Activated T-cell treated with anti-CD3 and anti-CD28 coated beads for 48 hours (primary cell): ENCODE data around the gene TCF4.

Source experiments
- DNase-seq: peaks from one replicate; pipeline ENCODE4 v3.0.0-alpha.2; 2020; ENCODE audit warnings: low read depth

TCF4 gene

DNA sequence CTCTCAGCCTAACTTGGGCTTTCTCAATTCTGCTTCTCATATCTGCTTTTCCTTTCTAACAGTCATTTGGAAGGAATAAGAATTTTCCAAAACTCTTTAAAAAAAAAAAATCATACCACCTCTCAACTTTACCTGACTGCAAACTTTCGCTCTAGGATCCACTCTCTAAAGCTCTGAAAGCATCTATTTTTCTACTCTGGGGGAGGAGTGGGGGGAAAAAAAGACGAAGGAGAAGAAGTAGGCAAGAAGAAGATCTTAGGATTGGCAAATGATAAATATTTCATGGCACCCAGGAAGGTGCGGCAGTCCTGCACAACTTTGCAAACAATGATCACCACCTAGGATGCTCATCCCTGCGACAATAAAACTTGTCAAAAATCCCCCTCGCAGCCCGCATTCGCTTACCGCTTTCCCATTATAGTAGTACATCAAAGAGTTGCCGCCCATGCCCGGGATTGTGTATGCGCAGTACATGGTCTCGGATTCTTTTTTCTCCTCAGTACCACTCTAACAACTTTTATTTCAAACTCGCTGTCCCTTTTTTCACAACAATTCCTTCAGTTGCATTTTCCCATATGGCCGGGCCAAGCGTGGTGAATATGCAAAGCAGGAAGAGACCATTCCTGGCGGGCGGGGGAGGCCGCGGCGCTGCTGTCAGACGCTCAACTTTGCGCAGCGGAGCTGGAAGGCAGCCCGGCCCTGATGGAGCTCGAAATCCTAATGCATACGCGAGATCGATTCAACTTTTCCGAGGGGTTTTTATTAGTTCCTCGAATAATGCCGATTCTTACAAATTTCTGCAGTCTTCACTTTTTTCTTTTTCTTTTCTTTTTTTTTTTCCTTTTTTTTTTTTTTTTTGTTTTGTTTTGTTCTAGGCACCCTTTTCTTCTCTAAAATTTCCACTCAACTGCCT lies 266.5 kb downstream of the TCF4 start:
- peak; percentile 36 for DNase-seq

DNA sequence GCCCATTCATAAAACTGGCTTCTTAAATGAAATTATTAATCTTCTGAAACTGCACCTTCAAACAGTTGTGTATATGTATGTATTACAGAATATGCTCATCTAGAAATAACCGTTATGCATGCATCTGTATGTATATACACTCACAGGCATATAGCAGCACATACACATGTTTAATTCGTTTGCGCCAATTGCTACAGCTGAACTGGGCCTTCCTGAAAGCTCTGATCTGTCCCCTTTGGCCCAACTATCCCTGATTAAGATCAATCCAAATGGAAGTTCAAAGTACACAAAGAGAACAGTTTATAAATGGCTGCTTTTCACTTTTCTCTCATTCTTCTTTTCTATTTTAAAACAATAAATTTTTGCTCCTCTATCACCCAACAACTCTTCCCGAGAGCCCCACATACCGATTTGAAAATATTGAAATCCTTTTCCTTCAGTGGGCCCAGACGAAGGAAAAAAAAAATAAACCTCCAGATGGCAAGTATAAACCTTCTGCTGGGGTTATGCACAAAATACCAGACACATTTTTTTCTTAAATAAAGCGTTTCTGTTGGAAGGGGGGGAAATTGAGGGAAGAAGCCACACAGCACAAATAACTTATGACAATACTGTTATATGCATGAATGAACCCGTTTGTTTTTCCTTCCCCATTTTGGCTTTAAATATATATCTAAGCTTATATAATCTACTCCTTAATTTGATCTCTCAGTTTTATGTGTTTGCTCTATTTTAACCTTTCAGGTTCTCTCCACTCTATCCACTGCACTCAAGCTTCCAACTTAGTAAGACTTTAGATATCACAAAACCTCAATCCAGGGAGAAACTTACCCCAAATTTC lies 267.3 kb downstream of the TCF4 start:
- no peak for DNase-seq

DNA sequence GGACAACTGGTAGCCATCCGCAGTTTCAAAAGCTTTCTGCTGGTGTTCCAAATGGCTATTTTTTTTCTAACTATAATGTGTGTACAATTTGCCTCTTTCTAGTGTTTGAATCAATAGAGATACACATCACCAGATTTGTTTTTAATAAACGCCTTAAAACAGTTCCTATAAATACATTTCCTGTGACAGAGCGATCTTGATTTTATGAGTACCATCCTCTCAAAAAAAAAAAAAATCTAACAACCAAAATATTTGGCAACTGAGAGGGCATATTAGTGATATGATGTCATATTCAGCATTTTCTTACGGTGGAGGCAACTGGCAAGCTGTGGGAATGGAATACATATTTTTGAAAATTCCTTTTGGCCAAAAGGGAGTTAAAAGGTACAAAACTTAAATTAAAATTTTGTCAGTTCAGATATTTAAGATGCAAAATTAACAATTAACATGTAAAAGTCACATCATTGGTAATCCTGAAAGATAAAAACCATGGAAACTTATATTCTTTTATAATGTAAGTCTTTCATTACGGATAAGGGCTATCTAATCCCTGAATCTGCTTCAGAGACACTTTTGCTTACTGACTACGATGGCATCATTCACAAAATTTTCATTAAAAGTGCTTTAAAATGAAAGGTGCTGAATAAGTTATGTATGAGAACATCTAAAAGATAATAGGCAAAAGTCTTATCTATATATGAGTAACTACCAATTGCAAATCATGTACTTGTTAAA lies 268.4 kb downstream of the TCF4 start:
- no peak for DNase-seq

DNA sequence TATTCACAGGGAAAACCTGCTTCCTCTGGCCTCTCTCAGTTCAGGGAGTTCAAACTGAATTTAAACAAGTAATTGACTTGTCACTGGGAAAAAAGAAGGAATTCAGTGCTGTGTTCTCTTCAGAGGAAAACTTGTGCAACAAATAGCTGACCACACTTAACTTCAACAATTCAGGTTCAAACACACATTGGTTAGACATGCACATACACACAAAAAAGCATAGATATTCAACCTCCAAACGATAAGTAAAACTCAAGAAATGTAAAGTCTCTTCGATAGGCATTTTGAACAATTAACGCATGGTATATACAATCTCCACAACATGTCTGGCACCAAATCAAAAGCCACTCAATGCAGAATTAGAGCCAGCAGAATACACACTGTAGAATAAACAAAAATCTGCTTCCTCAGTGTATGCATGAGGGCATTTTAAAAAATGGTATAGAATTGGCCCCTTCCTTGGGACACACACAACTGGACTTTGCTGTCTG lies 269.0 kb downstream of the TCF4 start:
- DNase-seq, result no peak

DNA sequence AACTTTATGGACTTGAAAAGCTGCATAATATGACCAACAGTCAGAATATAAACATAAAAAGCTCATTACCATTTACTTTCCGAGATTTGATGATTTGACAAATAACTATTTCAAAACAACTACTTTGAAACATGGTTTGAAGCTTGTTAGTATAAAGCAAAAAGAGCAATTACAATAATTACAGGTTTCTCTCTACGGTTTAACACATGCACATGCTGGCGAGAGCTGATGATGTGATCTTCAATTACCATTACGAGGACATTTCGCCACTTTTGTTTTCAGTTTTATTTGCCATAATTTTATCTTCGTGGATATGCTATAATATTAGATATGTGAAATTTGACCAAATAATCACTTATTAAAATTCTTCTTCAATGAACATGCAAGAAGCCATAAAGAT lies 270.1 kb downstream of the TCF4 start:
- DNase-seq, result no peak

DNA sequence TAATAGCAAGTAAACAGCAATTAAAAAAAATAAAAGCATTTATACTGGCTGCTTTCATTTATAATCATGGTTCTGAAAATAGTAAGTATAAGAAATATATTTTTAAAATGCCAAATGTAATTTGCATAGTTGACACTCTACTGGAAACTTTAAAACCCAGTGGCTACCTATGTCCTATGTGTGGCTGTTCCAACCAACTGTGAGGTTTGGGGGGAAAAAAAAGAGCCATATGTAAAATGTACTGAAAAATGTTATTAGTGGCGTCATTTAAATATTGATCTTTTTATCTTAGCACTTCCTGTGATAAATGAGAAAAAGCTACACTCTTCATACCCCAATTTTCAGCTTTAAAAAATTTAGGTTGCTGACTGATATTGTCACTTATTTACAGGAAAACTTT lies 270.7 kb downstream of the TCF4 start:
- no peak for DNase-seq

DNA sequence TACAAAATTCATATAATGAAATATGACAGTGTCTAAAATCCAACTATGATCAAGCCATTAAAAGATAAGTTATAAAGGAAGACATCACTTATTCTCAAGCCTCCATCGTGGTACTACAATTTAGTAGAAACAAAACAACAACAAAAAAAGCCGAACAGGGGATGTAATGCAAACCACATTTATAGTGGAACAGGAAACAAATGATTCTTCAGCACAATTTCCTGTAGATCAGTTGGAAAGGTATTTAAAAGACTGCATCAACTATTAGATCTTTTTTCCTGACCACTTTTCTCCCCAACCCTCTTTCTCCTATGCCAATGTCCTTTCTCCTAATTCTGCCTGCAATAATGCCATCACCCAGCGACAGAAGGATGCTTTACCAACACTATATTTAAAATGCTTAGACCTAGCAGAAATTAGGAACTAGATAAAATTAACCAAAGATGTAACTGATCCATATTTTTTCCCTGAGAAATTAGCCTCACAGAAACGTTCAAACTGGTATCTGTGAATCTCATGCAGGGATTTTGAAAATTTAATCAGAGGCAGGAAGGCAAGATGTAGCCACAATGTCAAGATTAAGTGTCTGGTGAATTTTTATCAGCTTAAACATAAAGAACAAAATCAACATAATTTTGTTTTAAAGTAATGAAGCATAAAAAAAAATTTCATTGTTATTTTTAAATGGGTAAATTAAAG lies 271.4 kb downstream of the TCF4 start:
- DNase-seq, result no peak

DNA sequence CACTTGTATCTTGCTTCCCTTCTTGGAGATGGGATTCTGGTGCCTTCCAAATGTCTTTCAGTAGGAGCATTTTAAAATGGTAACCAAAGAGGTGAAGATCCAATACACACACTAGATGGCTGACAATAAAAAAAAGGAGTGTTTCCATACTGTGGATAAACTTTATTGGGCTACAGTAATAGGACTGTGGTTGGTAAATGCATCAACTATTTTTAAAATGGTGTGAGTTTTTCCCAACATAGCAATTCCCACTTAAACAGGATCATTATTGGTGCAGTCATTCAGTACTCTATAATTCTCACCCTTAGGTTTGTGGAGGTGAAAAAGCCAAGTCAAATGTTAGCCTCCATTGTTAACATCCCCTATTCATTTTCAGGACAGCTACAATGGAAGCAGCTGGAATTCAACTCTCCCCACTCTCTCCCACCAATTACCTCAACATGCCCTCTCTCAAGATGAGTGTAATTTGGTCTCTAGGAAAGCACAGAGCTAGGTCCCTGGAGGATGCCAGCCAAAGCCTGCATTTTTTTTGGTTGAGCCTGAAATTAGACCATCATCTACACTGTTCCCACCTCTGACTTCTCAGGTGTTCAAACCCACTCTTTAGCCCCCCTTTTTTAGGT lies 273.3 kb downstream of the TCF4 start:
- DNase-seq, result no peak

DNA sequence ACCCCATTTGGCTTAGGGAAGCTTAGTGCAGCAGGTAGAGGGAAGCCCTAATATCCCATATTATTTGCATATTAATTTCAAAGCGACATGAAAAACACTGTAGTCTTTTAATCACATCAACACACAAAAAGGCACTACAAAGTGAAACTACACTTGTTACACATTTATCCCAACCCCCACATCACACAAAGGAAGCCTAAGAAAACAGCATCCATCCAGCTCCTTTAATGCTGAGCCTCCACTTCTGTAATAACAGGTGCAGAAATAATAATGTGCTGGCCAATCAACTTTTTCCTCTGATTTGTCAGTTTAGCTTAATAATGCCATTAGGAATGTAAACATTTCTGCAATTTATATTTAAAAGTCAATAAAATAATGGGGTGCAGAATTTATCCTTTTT lies 274.0 kb downstream of the TCF4 start:
- DNase-seq, result no peak

DNA sequence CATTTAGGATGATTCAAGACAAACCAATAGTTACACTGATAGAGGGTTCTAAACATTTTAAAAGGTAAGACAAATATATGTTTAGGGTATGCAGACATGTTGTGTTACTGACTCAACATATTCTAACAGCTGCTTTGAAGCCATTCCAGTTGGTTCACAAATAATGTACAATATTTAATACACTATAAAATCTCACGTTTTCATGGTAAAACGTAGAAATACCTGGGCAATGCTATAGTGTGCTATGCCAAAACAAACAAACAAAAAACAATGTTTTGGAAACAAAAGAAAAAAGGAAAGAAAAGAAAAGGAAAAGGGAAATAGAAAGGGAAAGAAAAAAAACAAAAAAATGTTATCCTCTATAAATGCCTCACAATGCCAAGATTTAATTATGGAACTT lies 277.1 kb downstream of the TCF4 start:
- DNase-seq, result no peak

DNA sequence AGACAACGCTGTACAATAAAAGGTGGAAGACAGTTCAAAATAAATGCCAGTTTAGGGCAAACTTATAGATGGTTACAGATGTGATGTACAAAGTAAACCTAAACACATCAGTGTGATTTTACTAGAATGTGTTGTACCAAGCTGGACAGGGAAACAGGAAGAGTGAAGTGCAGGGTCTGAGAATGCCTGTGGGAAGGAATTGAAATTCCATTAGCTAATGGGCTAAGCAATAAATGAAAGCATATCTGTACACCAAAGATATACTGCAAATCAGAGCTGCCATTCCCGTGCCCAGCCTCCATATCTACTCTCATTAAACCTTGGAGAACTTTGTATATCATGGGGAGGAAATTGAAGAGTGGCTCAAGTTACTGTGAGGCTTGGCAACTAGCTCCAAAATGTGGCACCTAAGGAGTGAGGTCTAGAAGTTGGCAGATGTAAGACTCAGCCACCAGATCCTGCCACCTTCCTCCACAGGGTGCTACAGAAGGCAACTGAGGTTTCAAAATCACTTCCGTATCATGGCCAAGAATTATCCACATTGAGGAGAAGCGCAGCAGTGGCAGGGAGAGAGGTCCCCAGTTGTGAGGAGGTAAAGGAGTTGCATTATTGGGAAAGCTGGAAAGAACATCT lies 277.8 kb downstream of the TCF4 start:
- DNase-seq, result no peak

DNA sequence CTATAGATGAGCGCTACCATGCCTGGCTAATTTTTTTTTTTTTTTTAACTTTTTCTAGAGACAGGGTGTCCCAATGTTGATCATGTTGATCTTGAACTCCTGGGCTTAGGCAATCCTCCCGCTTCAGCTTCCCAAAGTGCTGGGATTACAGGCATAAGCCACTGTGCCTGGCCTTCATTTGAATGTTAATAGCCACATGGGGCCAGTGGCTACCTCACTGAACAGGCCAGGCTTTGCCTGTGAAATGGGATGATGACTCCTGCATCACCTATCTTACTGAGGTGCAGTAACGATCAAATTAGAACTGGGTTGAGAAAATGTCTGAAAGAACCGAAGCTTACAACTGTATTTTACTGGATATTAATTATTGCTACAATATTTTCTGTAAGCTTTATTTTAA lies 278.7 kb downstream of the TCF4 start:
- DNase-seq, result no peak

DNA sequence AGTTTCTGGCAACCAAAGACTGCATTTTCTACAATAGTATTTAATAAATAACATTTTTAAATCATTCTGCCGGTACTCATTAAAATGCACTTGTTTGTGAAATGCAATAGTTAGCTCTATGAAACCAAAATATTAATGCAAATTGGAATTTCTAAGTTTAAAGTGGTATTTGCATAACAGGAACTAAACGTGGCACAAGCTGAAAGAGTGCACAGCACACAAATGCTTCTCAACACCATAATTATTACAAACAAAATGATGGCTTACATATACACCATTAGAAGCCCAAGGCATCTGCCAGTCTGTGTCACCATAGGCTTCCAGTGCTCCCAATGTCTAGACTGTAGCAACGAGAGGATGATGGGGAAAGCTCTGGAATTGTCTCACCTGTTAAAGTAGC lies 280.5 kb downstream of the TCF4 start:
- DNase-seq, result no peak

DNA sequence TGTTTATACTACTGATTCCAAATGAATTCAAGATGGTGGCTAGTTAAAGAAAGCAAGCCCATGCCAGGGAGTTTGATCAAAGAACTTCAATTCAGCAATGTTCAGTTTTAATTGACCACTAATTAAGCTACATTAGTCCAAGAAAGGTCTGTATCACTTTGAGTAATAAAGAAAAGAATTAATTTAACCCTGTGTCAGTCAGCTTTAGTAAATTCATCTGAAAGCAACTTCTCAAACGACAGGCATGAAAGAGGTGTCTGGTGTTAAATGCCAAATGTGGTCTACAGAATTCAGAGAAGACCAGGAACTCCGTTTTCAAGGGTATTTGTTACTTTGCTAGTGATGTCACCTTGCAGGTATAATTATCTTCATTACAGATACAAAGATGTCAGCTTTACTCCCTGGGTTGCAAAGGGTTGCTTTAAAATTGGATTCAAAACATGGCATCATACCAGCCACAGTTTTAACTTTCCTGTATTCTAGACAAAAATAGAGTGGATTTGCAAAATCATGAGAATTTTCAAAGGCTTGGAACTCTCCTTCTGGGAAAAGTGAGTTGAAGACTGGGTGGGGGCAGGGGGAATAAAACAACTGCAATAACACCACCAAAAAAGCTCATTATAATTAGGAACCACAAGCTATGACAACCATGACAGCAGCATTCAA lies 281.5 kb downstream of the TCF4 start:
- DNase-seq, result no peak

DNA sequence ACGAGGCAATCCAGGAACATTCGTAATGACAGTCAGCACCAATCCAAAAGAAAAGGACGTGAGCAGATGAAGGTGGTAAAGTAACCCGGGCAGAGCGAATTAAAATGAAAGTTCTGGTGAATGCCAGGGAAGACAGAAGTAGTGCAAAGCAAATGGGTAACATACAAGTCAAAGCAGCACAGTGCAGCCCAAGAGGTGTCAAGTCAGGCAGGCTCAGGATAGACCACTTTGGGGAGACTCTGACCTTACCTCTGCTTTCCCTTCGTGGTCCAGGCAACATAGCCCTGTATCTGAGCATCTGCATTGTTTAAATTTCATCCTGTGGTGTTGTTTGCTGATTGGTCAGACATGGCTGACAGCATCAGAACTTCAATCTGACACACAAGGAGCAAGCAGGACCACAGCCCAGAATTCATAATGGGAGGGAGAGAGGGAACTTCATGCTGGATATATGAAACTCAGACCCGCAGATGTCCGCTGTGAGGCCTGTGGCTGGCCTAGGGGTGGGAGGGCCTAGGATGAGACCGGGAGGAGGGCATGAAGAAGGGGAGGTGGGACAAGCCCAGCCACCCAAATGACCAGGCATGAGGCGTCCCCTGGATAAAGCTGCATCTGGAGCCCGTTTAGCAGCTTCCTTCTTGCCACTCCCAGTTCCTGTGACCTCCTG lies 285.7 kb downstream of the TCF4 start:
- no peak for DNase-seq

DNA sequence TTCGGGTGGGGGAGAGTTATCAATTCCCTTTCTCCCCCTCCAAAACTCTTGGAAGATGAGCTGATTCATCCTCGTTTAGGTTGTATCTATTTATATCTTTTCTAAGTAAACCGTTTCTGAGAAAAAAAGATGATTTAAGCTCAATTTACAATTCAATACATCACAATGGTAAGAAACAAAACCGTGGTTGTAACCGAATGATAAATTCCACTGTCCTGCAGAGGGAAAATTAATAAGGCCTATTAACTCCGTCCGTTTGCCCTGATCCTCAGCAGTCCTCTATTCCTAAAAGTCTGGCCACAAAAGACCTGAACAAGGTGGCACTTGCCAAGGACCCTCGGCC lies 286.2 kb downstream of the TCF4 start:
- no peak for DNase-seq

DNA sequence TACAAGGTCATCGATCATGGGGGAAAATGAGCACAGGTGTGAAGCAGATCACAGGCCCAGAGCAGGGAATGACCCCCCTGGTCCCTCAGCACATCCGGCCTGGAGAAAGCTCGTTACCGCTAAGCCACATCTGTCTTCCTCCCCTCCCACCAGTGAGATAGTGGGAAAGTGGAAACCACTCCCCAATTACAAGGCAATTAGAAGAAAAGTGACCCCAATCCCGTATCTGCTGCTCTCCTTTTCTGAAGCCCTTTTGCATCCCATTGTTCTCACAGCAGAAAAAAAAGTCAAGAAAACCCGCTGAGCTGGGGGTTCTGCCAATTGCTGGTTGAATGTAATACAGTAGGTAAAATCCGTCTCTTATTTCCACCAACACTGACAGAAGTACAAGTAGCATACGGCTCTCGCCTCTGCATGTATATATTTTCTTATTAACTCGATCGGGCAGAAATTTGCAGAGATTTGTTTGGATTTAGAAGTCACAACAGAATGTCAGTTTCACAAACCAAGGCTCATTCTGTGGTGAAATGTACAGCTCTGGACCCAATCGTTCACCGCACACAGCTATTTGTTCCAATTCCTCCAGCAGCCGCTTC lies 287.0 kb downstream of the TCF4 start:
- DNase-seq, result no peak

DNA sequence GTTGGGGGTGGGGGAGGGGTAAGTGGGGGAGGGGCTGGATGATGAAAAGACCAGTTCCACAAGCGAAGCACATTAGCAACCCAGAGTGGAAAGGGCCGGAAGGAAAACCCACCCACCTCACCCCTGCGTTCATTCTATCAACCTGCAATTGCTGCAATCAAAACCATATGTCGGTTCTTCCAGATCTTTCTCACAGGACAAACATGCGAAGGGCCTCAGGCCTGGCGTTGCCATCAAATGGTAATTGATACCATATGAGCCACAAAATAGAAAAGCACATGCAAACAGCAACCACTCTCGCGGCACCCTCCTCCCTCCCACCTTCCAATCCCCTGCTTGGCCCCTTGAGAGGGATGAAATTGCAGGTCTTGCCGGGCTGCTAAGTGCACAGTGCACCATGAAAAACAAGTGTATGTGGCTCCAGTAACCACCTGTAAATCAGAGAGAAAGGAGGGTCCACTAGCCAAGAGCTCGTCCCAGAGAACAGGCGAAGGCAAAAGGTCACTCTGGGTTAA lies 287.5 kb downstream of the TCF4 start:
- no peak for DNase-seq

DNA sequence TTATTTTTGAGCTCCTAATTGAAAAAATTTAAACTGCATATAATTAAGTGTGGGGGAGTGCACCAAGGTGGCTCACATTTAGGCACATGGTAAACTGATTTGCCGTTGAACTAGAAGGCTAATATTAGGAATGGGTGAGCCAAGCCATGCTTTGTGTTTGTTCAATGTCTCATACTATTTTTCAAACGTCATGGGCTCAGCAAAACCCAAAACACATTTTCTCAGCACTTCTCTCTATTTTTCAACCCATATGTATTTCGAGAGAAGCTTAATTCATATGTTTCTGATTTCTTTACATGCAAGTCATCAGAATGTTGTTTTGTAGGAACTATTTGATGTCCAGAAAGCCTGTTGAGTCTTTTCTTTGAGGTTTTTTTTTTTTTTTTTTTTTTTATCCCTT lies 291.2 kb downstream of the TCF4 start:
- DNase-seq, result no peak
